GM12873 (cell line): ENCODE results near the gene LETM1.

ENCODE experiments used
- TF ChIP-seq, protein P1 (sequence below): IDR thresholded peaks from 2 replicates; pipeline ENCODE4 v1.5.1; 2012; ENCODE audit warnings: low read depth, mild to moderate bottlenecking, moderate library complexity, low read length, control low read depth; ENCODE audit not compliant: insufficient read depth; ENCODE audit errors: missing control alignments

LETM1 gene

GRCh38 chr4:1808851-1809753, 46.9 kb downstream of the LETM1 start:
- TF ChIP-seq, protein P1, sequence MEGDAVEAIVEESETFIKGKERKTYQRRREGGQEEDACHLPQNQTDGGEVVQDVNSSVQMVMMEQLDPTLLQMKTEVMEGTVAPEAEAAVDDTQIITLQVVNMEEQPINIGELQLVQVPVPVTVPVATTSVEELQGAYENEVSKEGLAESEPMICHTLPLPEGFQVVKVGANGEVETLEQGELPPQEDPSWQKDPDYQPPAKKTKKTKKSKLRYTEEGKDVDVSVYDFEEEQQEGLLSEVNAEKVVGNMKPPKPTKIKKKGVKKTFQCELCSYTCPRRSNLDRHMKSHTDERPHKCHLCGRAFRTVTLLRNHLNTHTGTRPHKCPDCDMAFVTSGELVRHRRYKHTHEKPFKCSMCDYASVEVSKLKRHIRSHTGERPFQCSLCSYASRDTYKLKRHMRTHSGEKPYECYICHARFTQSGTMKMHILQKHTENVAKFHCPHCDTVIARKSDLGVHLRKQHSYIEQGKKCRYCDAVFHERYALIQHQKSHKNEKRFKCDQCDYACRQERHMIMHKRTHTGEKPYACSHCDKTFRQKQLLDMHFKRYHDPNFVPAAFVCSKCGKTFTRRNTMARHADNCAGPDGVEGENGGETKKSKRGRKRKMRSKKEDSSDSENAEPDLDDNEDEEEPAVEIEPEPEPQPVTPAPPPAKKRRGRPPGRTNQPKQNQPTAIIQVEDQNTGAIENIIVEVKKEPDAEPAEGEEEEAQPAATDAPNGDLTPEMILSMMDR = no peak

- TF ChIP-seq, protein P1 = no peak
Observed at GRCh38 chr4:1808396-1808795, 47.6 kb downstream of the LETM1 start.

GRCh38 chr4:1807332-1807777, 48.6 kb downstream of the LETM1 start:
- TF ChIP-seq, protein P1 = no peak

- TF ChIP-seq, protein P1 = no peak
Observed at GRCh38 chr4:1806596-1807331, 49.2 kb downstream of the LETM1 start.

DNA sequence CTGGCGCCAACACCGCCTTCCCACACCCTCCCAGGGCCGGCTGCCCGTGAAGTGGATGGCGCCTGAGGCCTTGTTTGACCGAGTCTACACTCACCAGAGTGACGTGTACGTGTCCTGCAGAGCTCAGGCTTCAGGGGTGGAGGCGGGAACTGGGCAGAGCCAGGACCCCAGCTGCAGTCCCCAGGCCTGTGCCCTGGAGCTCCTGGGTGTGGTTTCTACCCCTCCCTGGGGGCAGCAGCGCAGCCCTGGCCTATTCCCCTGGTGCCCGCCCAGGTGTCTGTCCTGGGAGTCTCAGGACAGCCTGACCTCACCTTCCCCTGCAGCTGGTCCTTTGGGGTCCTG, 49.8 kb downstream of the LETM1 start:
- TF ChIP-seq, protein P1 = no peak

DNA sequence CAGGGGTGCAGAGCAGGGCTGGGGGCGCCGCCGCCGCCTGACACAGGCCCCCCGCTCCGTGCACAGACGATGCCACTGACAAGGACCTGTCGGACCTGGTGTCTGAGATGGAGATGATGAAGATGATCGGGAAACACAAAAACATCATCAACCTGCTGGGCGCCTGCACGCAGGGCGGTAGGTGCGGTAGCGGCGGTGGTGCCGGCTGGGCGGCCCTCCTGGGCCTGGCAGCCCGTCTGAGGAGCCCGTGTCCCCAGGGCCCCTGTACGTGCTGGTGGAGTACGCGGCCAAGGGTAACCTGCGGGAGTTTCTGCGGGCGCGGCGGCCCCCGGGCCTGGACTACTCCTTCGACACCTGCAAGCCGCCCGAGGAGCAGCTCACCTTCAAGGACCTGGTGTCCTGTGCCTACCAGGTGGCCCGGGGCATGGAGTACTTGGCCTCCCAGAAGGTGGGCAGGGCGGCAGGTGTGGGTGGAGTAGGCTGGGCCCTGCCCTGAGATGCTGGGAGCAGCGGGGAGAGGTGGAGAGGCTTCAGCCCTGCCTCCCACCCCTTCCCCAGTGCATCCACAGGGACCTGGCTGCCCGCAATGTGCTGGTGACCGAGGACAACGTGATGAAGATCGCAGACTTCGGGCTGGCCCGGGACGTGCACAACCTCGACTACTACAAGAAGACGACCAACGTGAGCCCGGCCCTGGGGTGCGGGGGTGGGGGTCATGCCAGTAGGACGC, 50.3 kb downstream of the LETM1 start:
- TF ChIP-seq, protein P1 = no peak
